Mesenchymal stem cell (in vitro differentiated cells and primary cell): ENCODE measurements around the gene GPR68.

Experiments
- DNase-seq: peaks from one replicate; pipeline ENCODE4 v3.0.0-alpha.2; 2013
- H2AFZ ChIP-seq: one replicate; pipeline ENCODE4 v1.6.1; 2013; ENCODE audit warnings: low read depth, mild to moderate bottlenecking, control low read depth, inconsistent platforms, low read length, moderate library complexity
- H2AK5ac ChIP-seq: 2 replicates; pipeline ENCODE4 v1.6.1; 2013; ENCODE audit warnings: low read length, moderate library complexity, mild to moderate bottlenecking, inconsistent platforms; ENCODE audit not compliant: severe bottlenecking
- H2BK120ac ChIP-seq: one replicate; pipeline ENCODE4 v1.6.1; 2013; ENCODE audit warnings: low read depth, mild to moderate bottlenecking, inconsistent platforms, low read length, moderate library complexity
- H2BK12ac ChIP-seq, 2 experiments: one replicate each; pipeline ENCODE4 v1.6.1; 2013; ENCODE audit warnings: inconsistent platforms in 2 of 2, low read length in 2 of 2, mild to moderate bottlenecking in 2 of 2, moderate library complexity in 2 of 2, control low read depth in 1 of 2
- H2BK15ac ChIP-seq: one replicate; pipeline ENCODE4 v1.6.1; 2013; ENCODE audit warnings: mild to moderate bottlenecking, low read depth, inconsistent platforms; ENCODE audit not compliant: poor library complexity, severe bottlenecking
- H2BK5ac ChIP-seq: 2 replicates; pipeline ENCODE4 v1.6.1; 2013; ENCODE audit warnings: low read depth, mild to moderate bottlenecking, low read length, control low read depth, inconsistent platforms; ENCODE audit not compliant: poor library complexity, severe bottlenecking
- H3K14ac ChIP-seq, 2 experiments: one replicate each; pipeline ENCODE4 v1.6.1; 2013; ENCODE audit warnings: inconsistent platforms in 2 of 2, low read length in 2 of 2, control low read depth in 1 of 2, mild to moderate bottlenecking in 1 of 2, moderate library complexity in 1 of 2
- H3K18ac ChIP-seq, 2 experiments: one replicate each; pipeline ENCODE4 v1.6.1; 2013; ENCODE audit warnings: inconsistent platforms in 2 of 2, low read length in 2 of 2, control low read depth in 1 of 2, low read depth in 1 of 2, mild to moderate bottlenecking in 1 of 2
- H3K23ac ChIP-seq, 2 experiments: one replicate each; pipeline ENCODE4 v1.6.1; 2013; ENCODE audit warnings: inconsistent platforms in 2 of 2, low read length in 2 of 2, mild to moderate bottlenecking in 2 of 2, moderate library complexity in 2 of 2, control low read depth in 1 of 2
- H3K27ac ChIP-seq: 2 replicates; pipeline ENCODE4 v1.5.1; 2013; ENCODE audit warnings: mild to moderate bottlenecking, moderate library complexity, low read length, control low read depth, inconsistent platforms; ENCODE audit not compliant: poor library complexity, severe bottlenecking
- H3K27me3 ChIP-seq, 2 experiments: 2 replicates each; pipeline versions ENCODE4 v1.6.1 to v1.7.0; 2013; ENCODE audit warnings: low read length in 2 of 2, mild to moderate bottlenecking in 2 of 2, moderate library complexity in 2 of 2, control low read depth in 1 of 2, inconsistent platforms in 1 of 2; ENCODE audit not compliant: control insufficient read depth in 1 of 2, insufficient read depth in 1 of 2
- H3K36me3 ChIP-seq, 2 experiments: 2 replicates each; pipeline versions ENCODE4 v1.6.1 to v1.7.0; 2013; ENCODE audit warnings: low read length in 2 of 2, control low read depth in 1 of 2, inconsistent platforms in 1 of 2, low read depth in 1 of 2, mild to moderate bottlenecking in 1 of 2; ENCODE audit not compliant: insufficient read depth in 2 of 2, control insufficient read depth in 1 of 2
- H3K4ac ChIP-seq, 2 experiments: one replicate each; pipeline ENCODE4 v1.6.1; 2013; ENCODE audit warnings: inconsistent platforms in 2 of 2, low read length in 2 of 2, mild to moderate bottlenecking in 2 of 2, moderate library complexity in 2 of 2, control low read depth in 1 of 2, low read depth in 1 of 2
- H3K4me1 ChIP-seq: 2 replicates; pipeline ENCODE4 v1.6.1; 2013; ENCODE audit warnings: low read depth, low read length, control low read depth; ENCODE audit not compliant: control insufficient read depth, insufficient read depth
- H3K4me2 ChIP-seq: 2 replicates; pipeline ENCODE4 v1.6.1; 2013; ENCODE audit warnings: low read length, mild to moderate bottlenecking, inconsistent platforms; ENCODE audit not compliant: poor library complexity, severe bottlenecking
- H3K4me3 ChIP-seq, 2 experiments: 2 replicates each; pipeline versions ENCODE4 v1.5.1 to v1.7.0; 2013; ENCODE audit warnings: low read length in 2 of 2, mild to moderate bottlenecking in 2 of 2, control low read depth in 1 of 2, low read depth in 1 of 2; ENCODE audit not compliant: insufficient read depth in 1 of 2
- H3K79me1 ChIP-seq: replicated peaks from 2 replicates; pipeline ENCODE4 v1.6.1; 2013; ENCODE audit warnings: mild to moderate bottlenecking, control low read depth, low read length, inconsistent platforms; ENCODE audit not compliant: poor library complexity, severe bottlenecking
- H3K9ac ChIP-seq: 2 replicates; pipeline ENCODE4 v1.7.0; 2013; ENCODE audit warnings: mild to moderate bottlenecking, low read length, moderate library complexity
- H3K9me3 ChIP-seq: 2 replicates; pipeline ENCODE4 v1.7.0; 2013; ENCODE audit warnings: mild to moderate bottlenecking, low read length; ENCODE audit not compliant: control insufficient read depth
- H4K8ac ChIP-seq: one replicate; pipeline ENCODE4 v1.6.1; 2013; ENCODE audit warnings: inconsistent platforms, mild to moderate bottlenecking, low read length, moderate library complexity
- H4K91ac ChIP-seq: one replicate; pipeline ENCODE4 v1.6.1; 2013; ENCODE audit warnings: mild to moderate bottlenecking, low read length, inconsistent platforms
- WGBS: methylation state at CpG from one replicate; pipeline ENCODE4 v1.1.7; 2013; ENCODE audit warnings: mixed read lengths; 5-methylcytosine and 5-hydroxymethylcytosine counted together

GPR68 gene

DNA sequence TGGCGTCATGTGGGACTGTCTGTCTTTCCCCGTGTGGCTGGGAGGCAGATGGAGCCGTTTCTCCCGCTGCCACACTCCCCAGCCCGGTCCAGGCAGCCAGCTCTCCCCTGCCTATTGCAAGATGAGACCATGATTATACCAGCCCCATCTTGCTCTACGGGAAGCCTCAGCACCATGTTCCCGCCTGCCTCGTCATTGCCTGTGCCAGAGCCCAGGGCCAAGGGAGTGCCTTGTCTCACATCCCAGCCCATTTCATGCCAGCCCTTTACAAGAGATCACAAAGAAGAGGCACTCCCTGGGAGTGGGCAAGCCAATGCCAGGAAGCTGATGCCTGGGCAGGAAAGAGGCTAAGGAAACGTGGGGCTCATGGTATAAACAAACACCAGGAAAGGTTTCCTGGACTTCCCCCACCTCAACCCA lies 23.9 kb downstream of the GPR68 start:
- Histone ChIP-seq H2BK5ac (no peak overlapping the region), H3K4ac (no peak overlapping the region), H3K9me3 (no peaks in the 10 kb centered on the region), H3K14ac (no peak overlapping the region), H2AFZ (no peak overlapping the region), H3K9ac (no peak overlapping the region), H3K36me3 (peaks cover 28 to 77% of the 10 kb centered on the region in 2 experiments), H2BK15ac (no peak overlapping the region), H3K4me3 (no peak overlapping the region), H4K8ac (no peak overlapping the region), H3K23ac (no peak overlapping the region), H3K4me2 (no peak overlapping the region), H2BK120ac (no peak overlapping the region), H3K18ac (no peak overlapping the region), H4K91ac (no peak overlapping the region), H3K27ac (no peak overlapping the region), H3K27me3 (no peaks in the 10 kb centered on the region), H3K79me1 (no peaks in the 10 kb centered on the region), H2AK5ac (no peak overlapping the region), H2BK12ac (no peak overlapping the region), H3K4me1 (peaks cover 10% of the 10 kb centered on the region)
- WGBS = 90% methylated on average over 9 of the region's 9 CpGs
- no peak for DNase-seq

DNA sequence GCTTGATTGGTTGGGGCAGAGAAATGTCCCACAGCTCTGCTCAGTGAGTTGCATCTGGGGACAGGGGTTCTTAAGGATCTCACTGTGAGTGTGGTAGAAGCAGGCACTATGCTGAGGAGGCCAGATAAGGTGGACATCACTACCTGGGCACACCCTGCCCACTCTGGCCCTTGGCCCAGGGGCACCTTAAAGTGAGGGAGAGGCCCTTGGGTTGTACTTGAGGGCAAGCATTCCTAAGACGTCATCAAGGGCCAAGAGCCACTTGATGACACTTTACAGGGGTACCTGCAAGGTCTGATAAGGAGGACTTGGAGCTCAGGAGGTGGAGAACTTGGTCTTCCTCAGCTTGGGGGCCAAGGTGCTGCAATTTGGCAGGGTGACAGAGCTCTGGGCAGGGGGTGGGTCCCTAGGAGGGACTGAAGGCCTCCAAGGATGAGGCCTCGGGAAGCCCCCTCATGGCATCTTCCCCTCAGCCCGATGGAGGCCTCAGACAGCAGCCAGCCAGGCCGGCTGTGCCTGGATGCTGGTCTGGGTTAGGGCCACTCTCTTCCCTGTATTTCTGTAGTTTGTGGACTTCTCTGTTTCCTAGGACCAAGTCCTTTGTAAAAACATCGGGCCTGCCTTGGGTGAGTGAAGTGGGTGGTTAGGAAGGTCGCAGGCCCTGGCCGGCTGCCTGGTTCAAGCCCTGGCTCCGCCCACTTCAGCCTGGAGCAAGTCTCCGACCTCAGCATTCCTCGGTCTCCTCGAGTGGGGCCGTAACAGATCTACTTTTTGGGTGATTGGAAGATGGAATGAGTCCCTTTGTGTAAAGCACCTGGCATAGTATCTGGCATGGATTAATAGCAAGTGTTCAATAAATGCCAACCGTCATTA lies 24.8 kb downstream of the GPR68 start:
- 86% methylated on average over 8 of the region's 13 CpGs for whole genome bisulfite sequencing
- Histone ChIP-seq H3K4me2 (no peak overlapping the region), H2AK5ac (no peak overlapping the region), H3K4me3 (no peak overlapping the region), H3K14ac (no peak overlapping the region), H2AFZ (no peak overlapping the region), H4K91ac (no peak overlapping the region), H3K27ac (no peak overlapping the region), H2BK5ac (no peak overlapping the region), H2BK12ac (no peak overlapping the region), H2BK120ac (no peak overlapping the region), H3K9ac (no peak overlapping the region), H3K4ac (no peak overlapping the region), H2BK15ac (peak overlapping the region; percentile 3), H3K36me3 (peaks cover 34 to 76% of the 10 kb centered on the region in 2 experiments), H4K8ac (no peak overlapping the region), H3K23ac (no peak overlapping the region), H3K27me3 (no peaks in the 10 kb centered on the region), H3K9me3 (no peaks in the 10 kb centered on the region), H3K18ac (no peak overlapping the region), H3K79me1 (no peaks in the 10 kb centered on the region), H3K4me1 (peaks cover 9% of the 10 kb centered on the region)
- no peak for DNase-seq

DNA sequence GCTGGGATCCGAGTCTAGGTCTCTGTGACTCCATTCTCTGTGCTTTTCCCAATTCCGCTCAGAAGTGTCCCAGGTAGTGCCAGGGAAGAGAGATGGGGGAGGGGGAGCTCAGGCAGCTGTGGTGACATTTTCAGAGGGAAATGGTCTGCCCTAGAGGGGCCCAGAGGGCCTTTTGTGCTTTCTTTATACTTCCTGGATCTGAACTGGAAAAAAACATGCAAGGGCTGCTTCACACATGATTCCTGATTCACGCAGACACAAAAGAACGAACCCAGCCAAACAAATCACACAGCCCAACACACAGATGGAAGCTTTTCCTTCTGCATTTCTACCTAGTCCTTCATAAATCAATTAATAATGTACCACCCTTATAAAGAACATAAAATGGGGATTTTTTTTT lies 26.5 kb downstream of the GPR68 start:
- Histone ChIP-seq H2BK15ac (no peak overlapping the region), H4K91ac (no peak overlapping the region), H3K79me1 (no peaks in the 10 kb centered on the region), H2AK5ac (no peak overlapping the region), H2BK5ac (no peak overlapping the region), H3K9ac (no peak overlapping the region), H3K4ac (no peak overlapping the region), H2BK120ac (no peak overlapping the region), H3K27ac (no peak overlapping the region), H3K27me3 (no peaks in the 10 kb centered on the region), H3K36me3 (peaks cover 29 to 79% of the 10 kb centered on the region in 2 experiments), H3K18ac (no peak overlapping the region), H2BK12ac (no peak overlapping the region), H2AFZ (no peak overlapping the region), H3K23ac (no peak overlapping the region), H3K4me1 (peaks cover 7% of the 10 kb centered on the region), H3K4me2 (no peak overlapping the region), H4K8ac (no peak overlapping the region), H3K14ac (no peak overlapping the region), H3K4me3 (no peak overlapping the region), H3K9me3 (no peaks in the 10 kb centered on the region)
- DNase-seq = no peak
- 91% methylated on average over 4 of the region's 4 CpGs for WGBS

DNA sequence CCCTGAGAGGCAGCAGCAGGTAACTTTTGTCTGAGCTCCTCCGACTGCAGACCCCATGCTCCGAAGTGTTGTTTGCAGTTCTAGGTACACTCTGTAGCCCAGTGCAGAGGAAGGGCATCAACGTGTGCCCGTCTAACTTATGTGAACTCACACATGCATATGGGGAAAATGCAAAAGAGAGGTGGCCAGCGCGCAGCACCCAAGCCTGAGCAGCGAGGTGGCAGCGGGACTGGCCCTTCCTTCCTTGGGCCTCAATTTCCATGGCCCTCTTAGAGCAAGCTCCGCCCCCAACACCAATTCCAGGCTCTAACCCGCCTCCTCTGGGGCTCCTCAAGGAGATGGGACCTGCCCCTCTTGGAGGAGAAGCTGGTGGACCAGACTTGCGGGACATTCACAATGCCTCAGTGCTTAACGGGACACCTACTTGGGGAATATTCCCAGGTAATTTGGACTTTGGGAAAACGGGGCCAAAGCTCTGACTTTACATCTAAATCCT lies 27.7 kb downstream of the GPR68 start:
- no peak overlapping the region for H3K4me3 ChIP-seq
- no peak overlapping the region for H2BK120ac ChIP-seq
- H2BK5ac ChIP-seq = no peak overlapping the region
- no peak overlapping the region for H3K14ac ChIP-seq
- H3K9ac ChIP-seq = no peak overlapping the region
- no peak overlapping the region for H2AK5ac ChIP-seq
- no peak overlapping the region for H3K23ac ChIP-seq
- H4K91ac ChIP-seq = no peak overlapping the region
- WGBS = 90% methylated on average over 13 of the region's 13 CpGs
- H3K9me3 ChIP-seq = no peaks in the 10 kb centered on the region
- no peak overlapping the region for H4K8ac ChIP-seq
- H3K4me1 ChIP-seq = peaks cover 7% of the 10 kb centered on the region
- no peak for DNase-seq
- H3K27ac ChIP-seq = no peak overlapping the region
- no peak overlapping the region for H2BK15ac ChIP-seq
- H3K36me3 ChIP-seq = peaks cover 26 to 77% of the 10 kb centered on the region in 2 experiments
- no peak overlapping the region for H3K4me2 ChIP-seq
- no peak overlapping the region for H3K18ac ChIP-seq
- H3K4ac ChIP-seq = no peak overlapping the region
- H3K79me1 ChIP-seq = no peaks in the 10 kb centered on the region
- no peaks in the 10 kb centered on the region for H3K27me3 ChIP-seq
- no peak overlapping the region for H2AFZ ChIP-seq
- H2BK12ac ChIP-seq = no peak overlapping the region
